MM.1S (cell line): ENCODE measurements around the gene SLAIN1.

Experiments used
- CTCF ChIP-seq: fragments of 300-600 bp; sonication (generic); IDR thresholded peaks from 2 replicates; pipeline ENCODE4 v1.5.1; 2016; ENCODE audit warnings: antibody characterized with exemption, low read length, mixed read lengths
- EZH2 ChIP-seq: fragments of 300-600 bp; sonication (generic); optimal IDR thresholded peaks from 2 replicates; pipeline ENCODE3; 2017; ENCODE audit warnings: low read depth, mild to moderate bottlenecking, antibody characterized with exemption, low read length, mixed read lengths
- EZH2phosphoT487 ChIP-seq: fragments of 300-600 bp; sonication (generic); IDR thresholded peaks from 2 replicates; pipeline ENCODE4 v1.6.1; 2018; ENCODE audit warnings: antibody characterized with exemption, low read length

- TF ChIP-seq CTCF, result no peak
- no peak for TF ChIP-seq EZH2
- no peak for TF ChIP-seq EZH2phosphoT487
Observed at GRCh38 chr13:77697217-77698103, at the start of gene SLAIN1.
